Mucosa of stomach (tissue), 1 donor: ENCODE data around the gene MSH5.
"Not testable (repeated sequence)": the region's sequence is repeated elsewhere in the genome, so short reads cannot be mapped to it uniquely, and the experiment has no call there.

Source experiments
- H3K27me3 ChIP-seq: one replicate; pipeline ENCODE4 v1.7.0; 2013; ENCODE audit warnings: mild to moderate bottlenecking, low read length; ENCODE audit not compliant: control insufficient read depth, insufficient read depth
- H3K36me3 ChIP-seq: one replicate; pipeline ENCODE4 v1.7.0; 2013; ENCODE audit warnings: low read length; ENCODE audit not compliant: control insufficient read depth, insufficient read depth
- H3K4me1 ChIP-seq: one replicate; pipeline ENCODE4 v1.7.0; 2013; ENCODE audit warnings: mild to moderate bottlenecking, low read length; ENCODE audit not compliant: control insufficient read depth, insufficient read depth
- H3K4me3 ChIP-seq: one replicate; pipeline ENCODE4 v1.7.0; 2013; ENCODE audit warnings: low read length
- H3K9ac ChIP-seq: one replicate; pipeline ENCODE4 v1.7.0; 2013; ENCODE audit warnings: mild to moderate bottlenecking, low read length, moderate library complexity
- H3K9me3 ChIP-seq: one replicate; pipeline ENCODE4 v1.7.0; 2013; ENCODE audit warnings: mild to moderate bottlenecking, low read length, moderate library complexity; ENCODE audit not compliant: control insufficient read depth
- donor health status: Pancreatic carcinoma.

The MSH5 gene

GRCh38 chr6:31702819-31703716 is 36.7 kb upstream of the MSH5 start, which contains the start of gene ABHD16A:
ABHD16A (minus strand) TSS chr6:31703324; CDS start chr6:31703281, 43 bp downstream.
- H3K36me3 ChIP-seq = no peaks in the 10 kb centered on the region
- H3K9ac ChIP-seq = peak within 1 kb of the TSS; percentile 82
- H3K4me1 ChIP-seq = peaks cover 18% of the 10 kb centered on the region
- H3K9me3 ChIP-seq = no peaks in the 10 kb centered on the region
- H3K4me3 ChIP-seq = peak within 1 kb of the TSS; percentile 47
- H3K27me3 ChIP-seq = no peaks in the 10 kb centered on the region

GRCh38 chr6:31705931-31706330 is 33.9 kb upstream of the MSH5 start:
- Histone ChIP-seq H3K4me3 (no peak overlapping the region), H3K36me3 (no peaks in the 10 kb centered on the region), H3K4me1 (peaks cover 24% of the 10 kb centered on the region), H3K9me3 (no peaks in the 10 kb centered on the region), H3K9ac (no peak overlapping the region), H3K27me3 (no peaks in the 10 kb centered on the region)

GRCh38 chr6:31706599-31706998 is 33.2 kb upstream of the MSH5 start, which contains the start of gene LY6G6F:
LY6G6F (plus strand) TSS chr6:31706866; CDS start chr6:31706907, 41 bp downstream.
- no peak within 1 kb of the TSS for H3K9ac ChIP-seq
- H3K9me3 ChIP-seq = no peaks in the 10 kb centered on the region
- H3K36me3 ChIP-seq = no peaks in the 10 kb centered on the region
- peaks cover 26% of the 10 kb centered on the region for H3K4me1 ChIP-seq
- no peaks in the 10 kb centered on the region for H3K27me3 ChIP-seq
- no peak within 1 kb of the TSS for H3K4me3 ChIP-seq

DNA sequence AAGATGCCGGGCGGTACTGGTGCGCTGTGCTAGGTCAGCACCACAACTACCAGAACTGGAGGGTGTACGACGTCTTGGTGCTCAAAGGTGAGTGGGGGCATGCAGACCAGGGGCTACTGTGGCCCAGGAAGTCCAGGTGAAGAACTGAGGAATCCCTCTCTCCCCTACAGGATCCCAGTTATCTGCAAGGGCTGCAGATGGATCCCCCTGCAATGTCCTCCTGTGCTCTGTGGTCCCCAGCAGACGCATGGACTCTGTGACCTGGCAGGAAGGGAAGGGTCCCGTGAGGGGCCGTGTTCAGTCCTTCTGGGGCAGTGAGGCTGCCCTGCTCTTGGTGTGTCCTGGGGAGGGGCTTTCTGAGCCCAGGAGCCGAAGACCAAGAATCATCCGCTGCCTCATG is 32.1 kb upstream of the MSH5 start:
- no peak overlapping the region for H3K4me3 ChIP-seq
- H3K9ac ChIP-seq = no peak overlapping the region
- no peaks in the 10 kb centered on the region for H3K27me3 ChIP-seq
- H3K36me3 ChIP-seq = no peaks in the 10 kb centered on the region
- peaks cover 25% of the 10 kb centered on the region for H3K4me1 ChIP-seq
- H3K9me3 ChIP-seq = no peaks in the 10 kb centered on the region

GRCh38 chr6:31708224-31708623 is 31.6 kb upstream of the MSH5 start:
- Histone ChIP-seq H3K4me1 (peaks cover 25% of the 10 kb centered on the region), H3K4me3 (no peak overlapping the region), H3K27me3 (no peaks in the 10 kb centered on the region), H3K36me3 (no peaks in the 10 kb centered on the region), H3K9ac (no peak overlapping the region), H3K9me3 (no peaks in the 10 kb centered on the region)

DNA sequence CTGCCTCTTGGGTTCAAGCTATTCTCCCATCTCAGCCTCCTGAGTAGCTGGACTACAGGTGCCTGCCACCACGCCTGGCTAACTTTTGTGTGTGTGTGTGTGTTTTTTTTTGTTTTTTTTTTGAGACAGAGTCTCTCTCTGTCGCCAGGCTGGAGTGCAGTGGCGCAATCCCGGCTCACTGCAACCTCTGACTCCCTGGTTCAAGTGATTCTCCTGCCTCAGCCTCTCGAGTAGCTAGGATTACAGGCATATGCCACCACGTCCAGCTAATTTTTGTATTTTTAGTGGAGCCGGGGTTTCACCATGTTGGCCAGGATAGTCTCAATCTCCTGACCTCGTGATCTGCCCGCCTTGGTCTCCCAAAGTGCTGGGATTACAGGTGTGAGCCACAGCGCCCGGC is 30.6 kb upstream of the MSH5 start:
- not testable (repeated sequence) for H3K9me3 ChIP-seq, H3K9ac ChIP-seq, H3K36me3 ChIP-seq

DNA sequence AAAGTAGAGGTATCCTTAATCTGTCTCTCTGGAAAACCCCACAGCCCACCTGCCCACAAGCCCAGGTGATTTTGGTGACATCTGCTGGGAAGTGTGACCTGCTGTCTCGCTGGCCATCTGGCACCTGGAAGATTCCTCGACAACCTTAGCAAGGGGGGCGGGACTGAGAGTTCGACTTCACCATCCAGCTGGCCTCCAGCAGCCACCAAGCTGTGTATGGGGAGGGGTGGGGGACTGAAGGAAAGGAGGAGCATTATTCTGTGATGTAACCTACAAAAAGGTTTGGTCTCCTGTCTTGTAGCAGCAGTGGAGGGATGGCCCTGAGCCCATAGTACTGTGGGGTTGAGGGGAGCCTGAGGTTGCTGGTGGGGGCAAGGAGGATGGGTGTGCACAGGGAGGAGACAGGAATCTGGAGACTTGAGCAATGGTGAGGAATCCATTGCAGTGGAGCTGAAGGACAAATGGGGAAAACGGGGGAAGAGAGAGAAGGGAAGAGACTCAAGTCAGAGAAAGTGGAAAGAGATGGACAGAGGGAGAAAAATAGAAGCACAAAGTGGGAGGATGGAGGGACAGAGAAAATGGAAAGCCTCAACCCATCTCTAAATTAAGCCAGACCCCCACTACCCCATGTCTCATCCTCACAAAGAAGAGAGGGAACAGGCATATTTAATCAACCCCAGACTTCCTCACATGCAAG is 29.1 kb upstream of the MSH5 start:
- Histone ChIP-seq H3K27me3 (no peaks in the 10 kb centered on the region), H3K36me3 (no peaks in the 10 kb centered on the region), H3K9ac (no peak overlapping the region), H3K4me3 (no peak overlapping the region), H3K9me3 (no peaks in the 10 kb centered on the region), H3K4me1 (peaks cover 26% of the 10 kb centered on the region)

More for the DNA sequence above, 30.6 kb upstream of the MSH5 start:
- not testable (repeated sequence) for H3K4me3 ChIP-seq, H3K27me3 ChIP-seq
- H3K4me1 ChIP-seq = peaks cover 22% of the 10 kb centered on the region

- H3K36me3 ChIP-seq = no peaks in the 10 kb centered on the region
- no peaks in the 10 kb centered on the region for H3K9me3 ChIP-seq
- no peak overlapping the region for H3K9ac ChIP-seq
- peaks cover 26% of the 10 kb centered on the region for H3K4me1 ChIP-seq
- H3K4me3 ChIP-seq = no peak overlapping the region
- no peaks in the 10 kb centered on the region for H3K27me3 ChIP-seq
These were observed 28.6 kb upstream of the MSH5 start for GRCh38 chr6:31711233-31711632.

DNA sequence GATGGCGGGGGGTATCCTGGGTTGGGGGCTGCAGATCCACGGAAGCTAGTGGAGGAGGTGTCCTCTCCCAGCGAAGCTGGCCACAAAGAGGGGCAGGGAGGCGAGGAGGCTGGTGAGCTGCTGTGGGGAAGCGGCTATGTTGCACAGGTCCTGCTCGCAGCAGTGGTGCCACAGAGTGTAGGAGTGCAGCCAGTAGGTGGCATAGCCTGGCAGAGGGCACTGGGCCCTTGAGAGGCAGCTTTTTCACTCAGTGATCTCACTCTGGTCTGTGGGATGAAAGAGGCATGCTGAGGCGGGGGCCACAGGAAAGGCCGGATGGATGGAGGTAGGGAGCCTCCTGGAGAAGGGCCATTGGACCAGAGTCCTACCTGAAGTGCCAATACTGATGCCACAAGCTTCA is 27.5 kb upstream of the MSH5 start:
- H3K4me1 ChIP-seq = peaks cover 27% of the 10 kb centered on the region
- H3K27me3 ChIP-seq = no peaks in the 10 kb centered on the region
- no peak overlapping the region for H3K9ac ChIP-seq
- no peaks in the 10 kb centered on the region for H3K9me3 ChIP-seq
- H3K36me3 ChIP-seq = no peaks in the 10 kb centered on the region
- no peak overlapping the region for H3K4me3 ChIP-seq

DNA sequence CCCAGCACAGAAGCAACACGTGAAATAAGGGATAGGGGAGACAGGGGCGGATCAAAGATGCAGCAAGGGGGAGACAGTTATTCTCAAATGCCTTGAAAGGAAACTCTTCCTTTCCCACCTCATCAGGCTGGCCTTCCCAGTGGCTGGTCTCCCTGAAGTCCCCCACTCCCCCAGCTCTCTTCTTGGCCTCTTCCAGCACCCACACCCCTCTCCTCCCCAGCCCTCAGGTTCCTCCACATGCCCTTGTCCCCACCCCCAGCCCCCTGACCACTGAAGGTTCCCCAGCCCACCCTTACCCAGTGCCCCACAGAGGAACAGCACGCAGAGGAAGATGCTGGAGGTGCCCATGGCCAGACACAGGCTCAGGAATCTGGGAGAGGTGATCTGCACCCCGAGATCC is 26.3 kb upstream of the MSH5 start:
- H3K4me1 ChIP-seq = peaks cover 38% of the 10 kb centered on the region
- H3K9ac ChIP-seq = no peak overlapping the region
- H3K36me3 ChIP-seq = no peaks in the 10 kb centered on the region
- no peaks in the 10 kb centered on the region for H3K27me3 ChIP-seq
- H3K9me3 ChIP-seq = no peaks in the 10 kb centered on the region
- H3K4me3 ChIP-seq = no peak overlapping the region

- Histone ChIP-seq H3K4me3 (no peak overlapping the region), H3K9me3 (no peaks in the 10 kb centered on the region), H3K27me3 (no peaks in the 10 kb centered on the region), H3K4me1 (peaks cover 45% of the 10 kb centered on the region), H3K9ac (peak overlapping the region; percentile 24), H3K36me3 (no peaks in the 10 kb centered on the region)
These were observed 25.7 kb upstream of the MSH5 start for GRCh38 chr6:31713991-31714684.
